ENCODE data around the gene SETBP1.

Gene SETBP1

GRCh38 chr18:45046961-45047360 lies 366.3 kb downstream of the SETBP1 start:
- H3K27ac ChIP-seq (ENCODE audit: low read depth, low read length, severe bottlenecking), result no peak overlapping the region
- peaks cover 14% of the 10 kb centered on the region for H3K4me1 ChIP-seq (ENCODE audit: control insufficient read depth, insufficient read depth, low read length, poor library complexity, severe bottlenecking)
- H3K36me3 ChIP-seq (ENCODE audit: control insufficient read depth, insufficient read depth, low read length), result no peaks in the 10 kb centered on the region
- no peak overlapping the region for H3K4me3 ChIP-seq (ENCODE audit: extremely low read depth, insufficient read depth, low read length, poor library complexity, severe bottlenecking)
- no peaks in the 10 kb centered on the region for H3K9me3 ChIP-seq (ENCODE audit: control insufficient read depth, low read length)
- 67% methylated on average over 1 of the region's 6 CpGs; no CpG with 5 or more reads in 1 of the 2 experiments for WGBS, 2 experiments (ENCODE audit: insufficient coverage in 2 of 2)

- H3K36me3 ChIP-seq (ENCODE audit: control insufficient read depth, insufficient read depth, low read length), result no peaks in the 10 kb centered on the region
- H3K9me3 ChIP-seq (ENCODE audit: control insufficient read depth, low read length), result no peaks in the 10 kb centered on the region
- no peak overlapping the region for H3K4me3 ChIP-seq (ENCODE audit: extremely low read depth, insufficient read depth, low read length, poor library complexity, severe bottlenecking)
- H3K4me1 ChIP-seq (ENCODE audit: control insufficient read depth, insufficient read depth, low read length, poor library complexity, severe bottlenecking), result peaks cover 14% of the 10 kb centered on the region
- H3K27ac ChIP-seq (ENCODE audit: low read depth, low read length, severe bottlenecking), result no peak overlapping the region
- WGBS, 2 experiments (ENCODE audit: insufficient coverage in 2 of 2), result 94 to 100% methylated on average over 2 of the region's 4 CpGs
These were observed 369.1 kb downstream of the SETBP1 start for GRCh38 chr18:45049578-45050319.

GRCh38 chr18:45050712-45051601 lies 370.3 kb downstream of the SETBP1 start:
- no peaks in the 10 kb centered on the region for H3K36me3 ChIP-seq (ENCODE audit: control insufficient read depth, insufficient read depth, low read length)
- no CpG with 5 or more reads among the region's 3 CpGs for WGBS, 2 experiments (ENCODE audit: insufficient coverage in 2 of 2)
- no peak overlapping the region for H3K4me3 ChIP-seq (ENCODE audit: extremely low read depth, insufficient read depth, low read length, poor library complexity, severe bottlenecking)
- H3K27ac ChIP-seq (ENCODE audit: low read depth, low read length, severe bottlenecking), result peak overlapping the region; percentile 47
- H3K4me1 ChIP-seq (ENCODE audit: control insufficient read depth, insufficient read depth, low read length, poor library complexity, severe bottlenecking), result peaks cover 14% of the 10 kb centered on the region
- H3K9me3 ChIP-seq (ENCODE audit: control insufficient read depth, low read length), result no peaks in the 10 kb centered on the region

GRCh38 chr18:45054636-45055035 lies 373.9 kb downstream of the SETBP1 start:
- Histone ChIP-seq H3K4me1 (ENCODE audit: control insufficient read depth, insufficient read depth, low read length, poor library complexity, severe bottlenecking) (peaks cover 14% of the 10 kb centered on the region), H3K9me3 (ENCODE audit: control insufficient read depth, low read length) (no peaks in the 10 kb centered on the region), H3K36me3 (ENCODE audit: control insufficient read depth, insufficient read depth, low read length) (no peaks in the 10 kb centered on the region), H3K4me3 (ENCODE audit: extremely low read depth, insufficient read depth, low read length, poor library complexity, severe bottlenecking) (no peak overlapping the region), H3K27ac (ENCODE audit: low read depth, low read length, severe bottlenecking) (no peak overlapping the region)
- 92 to 95% methylated on average over 3 of the region's 3 CpGs for WGBS, 2 experiments (ENCODE audit: insufficient coverage in 2 of 2)

- H3K27ac ChIP-seq (ENCODE audit: low read depth, low read length, severe bottlenecking), result no peak overlapping the region
- no peaks in the 10 kb centered on the region for H3K9me3 ChIP-seq (ENCODE audit: control insufficient read depth, low read length)
- WGBS, 2 experiments (ENCODE audit: insufficient coverage in 2 of 2), result no CpG with 5 or more reads among the region's 1 CpG
- no peaks in the 10 kb centered on the region for H3K36me3 ChIP-seq (ENCODE audit: control insufficient read depth, insufficient read depth, low read length)
- H3K4me1 ChIP-seq (ENCODE audit: control insufficient read depth, insufficient read depth, low read length, poor library complexity, severe bottlenecking), result peaks cover 7% of the 10 kb centered on the region
- no peak overlapping the region for H3K4me3 ChIP-seq (ENCODE audit: extremely low read depth, insufficient read depth, low read length, poor library complexity, severe bottlenecking)
These were observed 375.1 kb downstream of the SETBP1 start for GRCh38 chr18:45055811-45056210.

- Histone ChIP-seq H3K36me3 (ENCODE audit: control insufficient read depth, insufficient read depth, low read length) (no peaks in the 10 kb centered on the region), H3K27ac (ENCODE audit: low read depth, low read length, severe bottlenecking) (no peak overlapping the region), H3K9me3 (ENCODE audit: control insufficient read depth, low read length) (no peaks in the 10 kb centered on the region), H3K4me3 (ENCODE audit: extremely low read depth, insufficient read depth, low read length, poor library complexity, severe bottlenecking) (no peak overlapping the region), H3K4me1 (ENCODE audit: control insufficient read depth, insufficient read depth, low read length, poor library complexity, severe bottlenecking) (no peaks in the 10 kb centered on the region)
These were observed 376.2 kb downstream of the SETBP1 start for GRCh38 chr18:45056926-45057325.

GRCh38 chr18:45057955-45058600 lies 377.4 kb downstream of the SETBP1 start:
- Histone ChIP-seq H3K4me1 (ENCODE audit: control insufficient read depth, insufficient read depth, low read length, poor library complexity, severe bottlenecking) (no peaks in the 10 kb centered on the region), H3K4me3 (ENCODE audit: extremely low read depth, insufficient read depth, low read length, poor library complexity, severe bottlenecking) (no peak overlapping the region), H3K36me3 (ENCODE audit: control insufficient read depth, insufficient read depth, low read length) (peaks cover 2% of the 10 kb centered on the region), H3K9me3 (ENCODE audit: control insufficient read depth, low read length) (no peaks in the 10 kb centered on the region), H3K27ac (ENCODE audit: low read depth, low read length, severe bottlenecking) (no peak overlapping the region)
- WGBS, 2 experiments (ENCODE audit: insufficient coverage in 2 of 2), result 100% methylated on average over 1 to 2 of the region's 4 CpGs

- Histone ChIP-seq H3K36me3 (ENCODE audit: control insufficient read depth, insufficient read depth, low read length) (peaks cover 8% of the 10 kb centered on the region), H3K4me3 (ENCODE audit: extremely low read depth, insufficient read depth, low read length, poor library complexity, severe bottlenecking) (no peak overlapping the region), H3K27ac (ENCODE audit: low read depth, low read length, severe bottlenecking) (no peak overlapping the region), H3K9me3 (ENCODE audit: control insufficient read depth, low read length) (no peaks in the 10 kb centered on the region), H3K4me1 (ENCODE audit: control insufficient read depth, insufficient read depth, low read length, poor library complexity, severe bottlenecking) (no peaks in the 10 kb centered on the region)
- no CpG with 5 or more reads among the region's 2 CpGs for WGBS, 2 experiments (ENCODE audit: insufficient coverage in 2 of 2)
These were observed 379.0 kb downstream of the SETBP1 start for GRCh38 chr18:45059695-45060094.

- Histone ChIP-seq H3K27ac (ENCODE audit: low read depth, low read length, severe bottlenecking) (no peak overlapping the region), H3K4me3 (ENCODE audit: extremely low read depth, insufficient read depth, low read length, poor library complexity, severe bottlenecking) (no peak overlapping the region), H3K4me1 (ENCODE audit: control insufficient read depth, insufficient read depth, low read length, poor library complexity, severe bottlenecking) (no peaks in the 10 kb centered on the region), H3K9me3 (ENCODE audit: control insufficient read depth, low read length) (no peaks in the 10 kb centered on the region), H3K36me3 (ENCODE audit: control insufficient read depth, insufficient read depth, low read length) (peaks cover 8% of the 10 kb centered on the region)
These were observed 379.4 kb downstream of the SETBP1 start for GRCh38 chr18:45060102-45060501.

GRCh38 chr18:45061359-45061758 lies 380.7 kb downstream of the SETBP1 start:
- Histone ChIP-seq H3K4me3 (ENCODE audit: extremely low read depth, insufficient read depth, low read length, poor library complexity, severe bottlenecking) (no peak overlapping the region), H3K36me3 (ENCODE audit: control insufficient read depth, insufficient read depth, low read length) (peaks cover 8% of the 10 kb centered on the region), H3K4me1 (ENCODE audit: control insufficient read depth, insufficient read depth, low read length, poor library complexity, severe bottlenecking) (no peaks in the 10 kb centered on the region), H3K9me3 (ENCODE audit: control insufficient read depth, low read length) (no peaks in the 10 kb centered on the region), H3K27ac (ENCODE audit: low read depth, low read length, severe bottlenecking) (no peak overlapping the region)
- no CpG with 5 or more reads among the region's 2 CpGs for WGBS, 2 experiments (ENCODE audit: insufficient coverage in 2 of 2)

Measured in mesodermal cell (in vitro differentiated cells).